HG02588 (cell line): ENCODE measurements around the gene NDUFAB1.
"Not testable (repeated sequence)": the region's sequence is repeated elsewhere in the genome, so short reads cannot be mapped to it uniquely, and the experiment has no call there.

Experiments
- ATAC-seq: cut with Tn5 transposase; IDR thresholded peaks from one replicate; pipeline ENCODE4 v1.9.1; 2021; ENCODE audit warnings: mild to moderate bottlenecking, moderate library complexity; ENCODE audit not compliant: unreplicated experiment

Gene NDUFAB1

DNA sequence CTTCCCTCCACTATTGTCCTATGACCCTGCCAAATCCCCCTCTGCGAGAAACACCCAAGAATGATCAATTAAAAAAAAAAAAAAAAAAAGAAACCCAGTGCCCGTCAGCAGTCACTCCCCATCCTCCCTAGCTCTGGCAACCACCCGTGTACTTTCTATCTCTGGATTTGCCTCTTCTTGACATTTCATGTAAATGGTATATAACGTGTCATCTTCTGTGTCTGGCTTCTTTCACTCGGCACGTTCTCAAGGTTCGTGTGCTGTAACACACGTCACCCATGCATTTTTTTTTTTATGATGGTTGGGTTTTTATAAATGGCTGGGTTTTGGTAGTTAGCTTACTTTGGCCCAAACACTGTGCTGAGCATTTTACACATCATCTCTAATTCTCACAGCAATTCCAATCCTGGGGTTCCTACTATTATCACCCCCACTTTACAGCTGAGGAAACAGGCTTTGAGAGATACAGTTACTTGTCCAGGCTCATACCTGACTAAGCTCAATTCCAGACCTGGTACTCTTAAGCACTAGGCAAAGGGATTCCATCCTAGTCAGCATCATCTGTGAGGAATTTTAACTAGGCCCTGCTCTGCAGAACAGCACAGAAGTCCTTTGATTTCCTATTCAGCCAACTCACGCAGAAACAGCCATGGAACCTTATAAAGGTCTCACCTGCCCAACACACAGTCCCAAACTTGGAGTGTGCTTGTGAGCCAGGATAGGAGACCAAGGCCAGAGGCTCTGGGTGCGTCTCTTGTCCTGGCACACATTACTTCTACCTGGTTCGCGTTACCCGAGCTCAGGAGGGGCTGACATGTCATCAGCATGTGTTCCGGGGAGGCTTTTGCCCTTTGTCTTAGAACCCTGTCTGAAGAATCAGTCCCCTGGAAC, 11.7 kb downstream of the NDUFAB1 start:
- no peak for ATAC-seq

DNA sequence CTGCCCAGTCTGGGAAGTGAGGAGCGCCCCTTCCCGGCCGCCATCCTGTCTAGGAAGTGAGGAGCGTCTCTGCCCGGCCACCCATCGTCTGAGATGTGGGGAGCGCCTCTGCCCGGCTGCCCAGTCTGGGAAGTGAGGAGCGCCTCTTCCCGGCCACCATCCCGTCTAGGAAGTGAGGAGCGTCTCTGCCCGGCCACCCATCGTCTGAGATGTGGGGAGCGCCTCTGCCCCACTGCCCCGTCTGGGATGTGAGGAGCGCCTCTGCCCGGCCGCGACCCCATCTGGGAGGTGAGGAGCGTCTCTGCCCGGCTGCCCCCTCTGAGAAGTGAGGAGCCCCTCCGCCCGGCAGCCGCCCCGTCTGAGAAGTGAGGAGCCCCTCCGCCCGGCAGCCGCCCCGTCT, 12.8 kb downstream of the NDUFAB1 start:
- not testable (repeated sequence) for ATAC-seq

DNA sequence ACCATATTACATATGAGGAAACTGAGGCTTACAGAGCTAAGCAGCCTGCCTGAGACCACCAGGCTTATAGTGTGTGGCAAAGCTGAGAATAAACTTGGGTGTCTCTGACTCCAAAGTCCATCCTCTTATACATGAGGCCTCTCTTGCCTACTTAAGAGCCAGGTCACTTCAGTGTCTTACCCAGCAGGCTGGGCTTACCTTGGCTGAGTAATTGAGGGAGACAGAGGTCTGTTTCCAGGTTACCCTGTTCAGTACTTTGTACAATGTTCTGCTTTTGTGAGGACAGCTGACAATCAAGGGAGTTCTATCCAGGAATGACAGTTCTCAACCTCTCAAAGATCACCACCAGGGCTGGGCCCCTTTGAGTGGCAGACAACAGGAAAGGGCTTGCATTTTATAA, 14.4 kb downstream of the NDUFAB1 start:
- ATAC-seq: no peak

DNA sequence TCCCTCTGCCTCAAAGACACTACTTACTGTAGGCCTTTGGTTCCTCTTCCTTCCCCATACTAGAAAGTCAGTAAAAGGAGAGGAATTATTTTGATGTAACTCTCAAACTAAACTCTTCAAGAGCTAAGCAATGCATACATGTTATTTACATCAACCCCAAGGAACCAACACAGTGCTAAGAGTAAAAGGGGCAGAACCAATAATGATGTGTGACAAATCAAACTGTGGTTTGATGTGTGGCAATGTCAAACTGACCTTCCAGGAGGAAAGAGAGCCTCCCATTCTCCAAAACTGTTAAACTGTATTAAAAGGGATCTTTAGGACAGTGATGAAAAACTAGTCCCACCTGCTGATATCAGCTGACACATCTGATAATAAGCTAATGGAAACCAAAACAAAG, 15.7 kb downstream of the NDUFAB1 start:
- ATAC-seq: no peak

DNA sequence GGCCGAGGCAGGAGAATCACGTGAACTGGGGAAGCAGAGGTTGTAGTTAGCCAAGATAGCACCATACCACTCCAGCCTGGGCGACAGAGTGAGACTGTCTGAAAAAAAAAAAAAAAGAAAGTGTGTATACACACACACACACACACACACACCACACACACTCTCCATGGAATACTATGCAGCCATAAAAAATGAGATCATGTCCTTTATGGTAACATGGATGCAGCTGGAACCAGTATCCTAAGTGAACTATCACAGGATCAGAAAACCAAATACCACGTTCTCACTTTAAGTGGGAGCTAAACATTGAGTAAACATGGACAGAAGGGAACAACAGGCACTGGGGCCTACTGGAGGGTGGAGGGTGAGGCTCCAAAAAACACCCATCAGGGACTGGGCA, 16.7 kb downstream of the NDUFAB1 start:
- no peak for ATAC-seq

DNA sequence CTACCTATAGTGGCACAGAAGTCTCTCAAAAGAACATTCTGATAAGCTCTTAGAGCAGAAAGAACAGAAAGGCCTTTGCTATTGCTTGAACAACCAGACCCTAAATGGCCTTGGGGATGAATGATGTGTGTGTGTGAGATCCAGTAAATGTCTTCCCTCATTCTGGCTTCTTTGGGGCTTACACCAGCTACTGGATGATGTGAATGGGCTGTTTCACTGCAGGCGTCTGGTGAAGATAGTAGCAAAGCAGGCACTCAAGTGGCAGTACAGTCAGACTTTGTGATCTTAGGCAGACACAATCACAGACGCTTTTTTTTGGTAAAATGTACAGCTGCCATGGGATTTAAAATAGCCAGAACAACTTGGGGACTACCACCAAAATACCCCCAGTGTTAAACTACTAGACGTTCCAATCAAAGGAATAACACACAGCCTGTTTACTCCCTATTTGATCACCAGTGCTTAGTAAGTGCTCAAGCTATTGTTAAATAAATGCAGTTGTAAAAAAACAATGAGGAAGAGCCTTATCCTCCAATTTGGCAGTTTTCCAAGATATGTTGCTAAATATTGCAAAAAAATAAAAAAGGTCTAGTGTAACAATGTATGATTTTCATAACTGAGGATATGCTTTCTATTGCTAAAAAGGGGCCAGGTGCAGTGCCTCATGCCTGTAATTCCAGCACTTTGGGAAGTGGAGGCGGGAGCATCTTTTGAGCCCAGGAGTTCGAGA, 17.9 kb downstream of the NDUFAB1 start:
- ATAC-seq: no peak

DNA sequence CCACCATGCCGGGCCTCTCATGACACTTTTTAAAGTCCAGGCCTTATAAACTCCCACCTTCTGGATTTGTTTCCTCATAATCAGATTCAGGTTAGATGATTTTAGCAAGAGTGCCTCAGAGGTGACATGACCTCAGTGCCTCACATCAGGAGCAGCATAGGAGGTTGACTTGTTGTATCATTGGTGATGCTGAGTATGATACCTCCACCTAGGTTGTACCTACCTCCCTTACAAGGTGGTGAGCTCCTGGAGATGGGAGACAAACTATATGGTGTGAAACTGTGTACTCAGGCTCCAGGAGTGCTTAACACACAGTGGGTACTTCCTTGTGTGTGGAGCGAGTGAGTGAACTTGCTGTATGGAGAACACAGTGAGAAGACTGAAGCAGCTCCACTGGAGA, 18.6 kb downstream of the NDUFAB1 start:
- ATAC-seq: no peak

DNA sequence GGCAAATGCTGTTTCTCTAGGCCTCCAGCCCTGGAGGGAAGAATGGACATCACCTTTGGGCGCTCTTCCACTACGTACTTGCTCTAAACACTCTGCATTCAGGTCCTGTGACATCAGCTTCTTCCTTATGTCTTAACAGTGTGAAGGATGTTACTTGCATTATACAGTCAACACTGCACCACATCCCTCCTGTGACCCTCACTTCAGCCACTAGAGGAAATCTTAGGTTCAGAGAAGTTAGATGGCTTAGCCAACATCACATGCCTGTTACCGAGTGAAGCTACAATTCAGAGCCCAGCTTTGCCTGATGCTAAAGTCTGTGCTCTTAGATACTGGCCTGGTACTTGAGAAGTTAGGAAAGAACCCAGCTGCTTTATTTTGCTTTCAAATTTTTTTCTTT, 20.3 kb downstream of the NDUFAB1 start:
- ATAC-seq: no peak

DNA sequence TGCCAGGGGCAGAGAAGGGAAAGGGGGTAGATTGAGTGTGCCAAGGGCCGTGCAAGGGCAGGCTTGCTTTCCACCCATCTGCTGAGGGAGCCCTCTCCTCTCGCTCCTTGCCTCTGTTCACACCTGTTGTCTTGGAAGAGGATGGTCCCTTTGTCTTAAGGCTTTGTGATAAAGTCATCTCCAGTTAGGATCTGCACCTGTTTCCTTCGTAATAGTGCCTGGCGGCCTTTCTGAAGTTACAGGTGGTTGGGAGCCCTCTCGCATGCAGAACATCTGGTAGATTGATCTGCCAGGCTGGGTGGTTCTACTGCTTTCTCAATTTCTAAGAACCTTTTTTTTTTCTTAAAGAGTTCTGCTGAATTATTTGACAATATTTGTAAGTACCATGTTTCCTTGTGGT, 22.3 kb downstream of the NDUFAB1 start:
- ATAC-seq: no peak

DNA sequence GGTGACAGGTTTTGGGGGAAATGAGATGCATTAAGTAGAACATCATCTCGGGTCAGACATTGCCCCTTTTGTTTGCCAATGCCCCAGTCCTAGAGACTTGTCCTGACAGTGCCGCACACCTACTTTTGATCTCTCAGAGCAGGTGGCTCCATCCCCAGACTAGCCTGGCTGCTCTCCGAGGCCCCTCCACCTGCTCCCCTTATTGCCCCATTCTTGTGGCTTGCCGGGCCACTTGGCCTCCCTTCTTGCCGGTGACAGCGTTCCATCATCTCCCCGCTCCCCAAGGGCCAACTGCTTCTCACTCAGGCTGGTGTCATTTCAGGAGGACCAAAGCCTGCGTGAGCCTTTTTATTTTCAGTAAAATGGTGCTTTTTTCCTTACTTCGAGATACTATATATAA, 23.7 kb downstream of the NDUFAB1 start:
- no peak for ATAC-seq

DNA sequence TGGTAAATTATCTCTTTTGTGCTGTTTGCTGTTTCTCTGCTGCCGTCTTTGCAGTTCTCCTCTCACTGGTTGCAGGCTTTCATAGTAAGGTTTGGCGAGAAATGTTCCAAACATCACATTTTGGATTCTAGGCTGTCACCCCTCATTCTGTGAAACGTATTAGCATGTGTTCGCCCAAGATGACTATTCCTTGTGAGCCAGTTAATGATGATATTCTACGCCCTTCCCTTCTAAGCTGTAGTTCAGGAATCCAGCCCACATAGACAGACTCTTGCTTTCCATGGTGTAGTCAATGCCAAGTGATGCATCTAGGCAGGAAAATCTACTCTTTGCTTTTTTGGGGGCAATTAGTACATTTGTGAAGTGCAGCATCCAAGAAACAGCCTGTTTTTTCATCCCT, 24.2 kb downstream of the NDUFAB1 start:
- ATAC-seq: no peak

DNA sequence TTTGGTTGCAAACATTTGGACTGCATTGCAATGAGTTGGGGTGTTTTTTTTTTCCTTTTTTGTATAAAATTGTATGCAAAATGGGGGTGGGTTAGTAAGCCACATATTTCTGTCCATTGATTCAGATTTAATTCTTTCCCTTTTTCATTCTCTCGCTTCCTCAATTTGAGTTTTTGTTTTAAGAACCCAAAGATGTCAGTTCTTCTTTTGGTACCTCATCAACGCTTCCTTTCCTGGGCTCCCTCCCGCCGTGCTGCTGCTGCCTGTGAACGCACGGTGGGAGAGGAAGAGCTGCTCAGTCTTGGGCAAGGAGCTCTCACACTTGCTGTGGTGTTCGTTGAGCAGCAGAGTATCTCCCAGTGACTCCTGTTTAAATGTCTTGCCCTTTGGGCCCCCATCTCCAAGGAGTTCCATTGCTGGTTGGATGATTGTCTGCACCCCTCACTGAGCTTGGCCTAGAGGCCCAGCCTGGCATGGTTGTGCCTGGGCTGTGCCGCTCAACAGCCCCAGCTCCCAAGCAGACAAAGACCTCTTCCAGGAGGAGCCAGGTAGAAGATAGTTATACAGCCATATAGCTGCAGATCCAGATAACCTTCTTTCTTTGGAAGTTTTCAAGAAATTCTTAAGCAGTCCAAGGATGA, 25.0 kb downstream of the NDUFAB1 start:
- no peak for ATAC-seq

DNA sequence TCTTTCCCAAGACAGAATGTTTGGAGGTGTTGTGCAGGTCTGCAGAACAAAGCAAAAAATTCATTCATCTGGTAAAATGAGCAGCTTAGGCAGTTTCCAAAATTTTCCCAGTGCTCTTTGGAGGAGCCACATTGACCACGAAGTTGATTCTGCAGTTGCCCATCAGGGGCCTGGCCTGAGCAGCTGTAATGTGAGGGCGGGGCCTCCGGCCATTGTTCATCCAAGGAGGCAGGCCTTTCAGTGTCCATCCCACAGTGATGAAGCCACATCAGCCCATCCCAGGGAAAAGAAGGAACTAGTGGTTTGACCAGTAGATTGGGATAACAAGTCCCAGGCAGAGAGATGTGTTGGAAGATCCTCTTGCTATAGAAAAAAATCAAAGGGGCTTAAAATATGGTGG, 28.5 kb downstream of the NDUFAB1 start:
- ATAC-seq: no peak

DNA sequence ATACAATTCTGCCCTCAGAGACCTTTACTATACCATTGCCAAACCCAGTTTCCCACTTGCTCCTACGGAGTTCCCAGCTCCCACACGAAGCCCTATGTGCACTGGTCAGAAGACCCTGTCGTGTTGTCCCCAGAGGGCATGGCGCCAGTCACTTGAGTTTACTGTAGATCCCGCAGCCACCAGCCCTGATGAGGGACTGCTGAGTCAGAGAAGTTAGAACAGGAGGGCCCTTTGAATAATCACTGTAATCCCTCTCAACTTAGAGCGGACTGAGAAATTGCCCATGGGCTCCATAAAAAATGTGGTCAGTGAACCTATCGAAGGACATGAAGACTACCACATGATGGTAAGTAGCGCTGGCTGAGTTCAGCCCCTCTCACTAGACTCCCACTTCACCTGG, 29.4 kb downstream of the NDUFAB1 start:
- no peak for ATAC-seq

DNA sequence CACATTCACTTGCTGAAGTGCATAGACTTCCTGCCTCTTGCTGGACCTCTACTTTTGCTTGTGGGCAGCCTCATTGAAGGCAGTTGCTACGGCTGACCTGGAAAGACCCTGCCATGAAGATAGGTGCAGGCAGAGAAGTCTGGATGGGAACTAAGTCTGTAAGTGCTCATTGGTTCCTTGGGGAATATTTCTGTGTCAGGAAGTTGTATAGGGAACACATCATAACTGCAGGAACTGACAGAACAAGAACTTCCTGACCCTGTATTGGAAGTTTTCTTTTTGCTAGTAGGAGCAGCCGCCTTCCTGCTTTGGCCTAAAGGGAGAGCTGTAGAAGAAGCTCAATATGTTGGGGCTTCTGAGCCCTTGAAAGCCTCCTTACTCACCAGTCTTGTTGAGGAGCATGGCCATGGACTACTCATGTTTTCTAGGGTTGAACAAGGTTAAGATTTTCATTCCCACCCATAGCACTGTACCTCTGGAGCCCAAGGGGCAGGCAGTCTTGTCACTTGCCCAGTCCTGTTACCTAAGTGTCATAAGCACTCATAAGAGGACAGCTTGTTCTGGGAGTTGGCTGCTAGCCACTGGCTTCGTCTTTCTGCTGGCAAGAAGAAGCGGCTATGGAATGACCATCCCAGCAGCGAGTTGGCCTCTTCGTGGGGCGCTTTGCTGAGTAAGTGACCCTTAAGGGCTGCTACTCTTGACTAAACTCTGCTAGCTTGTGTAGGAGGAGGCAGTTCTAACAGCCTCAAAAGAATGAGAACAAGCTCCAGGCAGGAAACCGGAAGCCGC, 31.3 kb downstream of the NDUFAB1 start:
- ATAC-seq: no peak

DNA sequence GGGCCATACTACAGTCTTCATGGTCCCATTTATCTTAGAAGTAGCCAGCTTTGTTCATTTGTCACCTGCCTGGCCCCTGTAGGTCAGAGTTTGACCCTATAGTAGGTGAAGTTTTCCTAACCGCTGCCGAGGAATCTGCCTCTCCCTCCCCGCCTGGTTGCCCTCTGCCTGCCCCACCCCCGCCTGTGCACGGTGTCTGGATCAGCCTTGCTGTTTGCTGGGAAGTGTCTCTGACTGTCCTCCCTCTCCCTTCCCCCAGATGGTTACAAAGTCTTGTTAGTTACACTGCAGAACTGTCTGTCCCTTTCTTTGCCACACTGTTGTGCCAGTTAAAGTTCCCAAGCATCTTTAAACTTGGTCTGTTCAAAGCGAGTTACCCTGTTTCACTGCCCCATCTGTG, 32.9 kb downstream of the NDUFAB1 start:
- no peak for ATAC-seq

DNA sequence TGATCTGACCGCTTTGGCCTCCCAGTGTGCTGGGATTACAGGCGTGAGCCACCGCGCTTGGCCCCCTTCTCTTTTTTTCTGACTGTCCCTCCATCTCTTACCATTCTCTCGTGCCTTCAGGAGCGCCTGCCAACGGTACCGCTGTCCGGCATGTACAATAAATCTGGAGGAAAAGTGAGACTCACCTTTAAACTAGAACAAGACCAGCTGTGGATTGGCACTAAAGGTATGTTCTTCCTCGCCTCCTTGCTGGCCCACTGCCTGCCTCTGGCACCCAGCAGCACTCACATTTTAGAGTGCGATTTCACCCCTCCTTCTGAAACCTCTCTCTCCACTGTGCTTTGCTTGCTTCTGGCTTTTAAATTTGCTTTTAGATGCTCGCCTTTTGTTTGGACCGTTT, 33.6 kb downstream of the NDUFAB1 start:
- no peak for ATAC-seq

DNA sequence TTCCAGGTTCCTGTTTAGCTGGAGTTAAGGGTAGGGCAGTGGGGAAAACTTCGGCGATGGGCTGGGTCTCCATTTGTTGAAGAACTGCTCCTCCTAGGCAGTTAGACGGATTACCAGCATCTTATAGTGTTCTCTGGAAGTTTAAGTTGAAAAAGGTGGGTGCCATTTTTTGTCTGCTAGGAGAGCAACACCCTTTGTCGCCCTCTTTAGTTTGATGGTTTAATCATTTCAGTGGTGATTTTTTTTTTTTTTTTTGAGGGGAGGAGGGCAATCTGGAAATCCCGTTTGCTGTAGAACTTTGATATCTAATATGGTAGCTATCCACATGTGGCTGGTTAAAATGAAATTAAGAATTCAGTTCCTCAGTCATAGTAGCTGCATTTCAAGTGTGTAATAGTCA, 34.5 kb downstream of the NDUFAB1 start:
- ATAC-seq: no peak

DNA sequence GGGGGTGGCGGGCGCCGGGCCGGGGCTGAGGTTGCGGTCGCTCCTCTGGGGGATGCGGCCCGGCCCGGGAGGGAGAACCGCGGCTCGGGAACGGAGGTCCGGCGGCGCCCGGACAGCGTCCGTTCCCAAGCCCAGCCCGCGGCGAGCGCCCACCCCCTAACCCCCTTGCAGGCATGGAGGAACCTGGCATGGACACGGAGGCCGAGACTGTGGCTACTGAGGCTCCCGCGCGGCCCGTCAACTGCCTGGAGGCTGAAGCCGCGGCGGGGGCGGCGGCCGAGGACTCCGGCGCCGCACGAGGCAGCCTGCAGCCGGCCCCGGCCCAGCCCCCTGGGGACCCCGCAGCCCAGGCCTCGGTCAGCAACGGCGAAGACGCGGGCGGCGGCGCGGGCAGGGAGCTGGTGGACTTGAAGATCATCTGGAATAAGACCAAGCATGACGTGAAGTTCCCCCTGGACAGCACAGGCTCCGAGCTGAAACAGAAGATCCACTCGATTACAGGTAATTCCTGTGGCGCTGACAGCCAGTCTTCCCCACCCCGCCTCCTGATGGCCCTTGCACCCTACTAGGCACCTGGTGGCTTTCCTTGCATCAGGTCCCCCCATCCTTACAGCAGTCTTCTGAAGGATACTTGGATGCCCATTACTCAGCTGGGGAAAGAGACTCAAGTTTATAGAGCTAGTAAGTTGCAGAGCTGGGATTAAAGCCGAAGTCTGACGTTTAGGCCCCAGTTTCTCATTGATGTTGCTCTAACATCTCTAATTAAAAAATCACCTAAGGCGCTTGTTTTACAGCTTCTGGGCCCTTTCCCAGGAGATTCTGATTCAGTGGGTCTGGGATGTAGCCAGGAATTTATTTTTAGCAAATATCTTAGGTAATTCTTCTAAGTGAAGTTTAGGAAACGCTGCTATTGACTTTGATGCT, 38.1 kb downstream of the NDUFAB1 start:
- no peak for ATAC-seq
